ENCODE results near the gene BLOC1S4. TPM values are rescaled to one million over a fixed set of nuclear protein-coding genes. Genes with fewer than 3 reads are reported as not detected.

Gene BLOC1S4
- total RNA-seq, 1 experiment from 2014 or later: 10.7 TPM

DNA sequence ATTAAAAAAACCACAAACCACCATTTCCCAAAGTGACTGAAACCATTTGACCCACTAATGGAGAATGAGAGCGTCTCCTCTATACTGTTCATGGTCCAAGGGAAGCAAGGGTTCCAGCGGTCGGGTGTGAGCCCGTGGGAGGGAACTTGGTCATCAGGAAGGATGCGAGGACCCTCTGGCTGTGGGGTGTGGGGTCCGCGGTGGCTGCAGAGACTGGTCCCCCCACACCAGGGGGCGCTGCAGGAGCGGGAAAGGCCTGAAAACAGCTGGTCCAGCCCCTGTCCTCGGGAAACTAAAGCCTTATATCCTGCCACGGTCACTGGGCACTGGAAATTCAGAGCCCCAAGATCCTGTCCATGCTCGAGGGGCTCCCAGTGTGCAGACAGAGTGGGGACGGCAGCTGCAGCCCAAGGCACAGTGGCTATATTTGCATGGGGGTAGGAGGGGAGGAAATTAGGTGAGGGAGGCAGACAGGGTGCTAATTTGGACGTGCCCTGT is 4.3 kb downstream of the BLOC1S4 start:
- ChIA-PET CTCF (interaction anchor here (0.7 to 1.9 kb wide), 4 partner anchors 8 to 154 kb away, joined by 3 to 8 read pairs (median 3); no protein-coding TSS in a partner anchor), POLR2A (no interaction called here)
- H3K36me3 ChIP-seq (ENCODE audit: control insufficient read depth, insufficient read depth, low read length): no peaks in the 10 kb centered on the region

DNA sequence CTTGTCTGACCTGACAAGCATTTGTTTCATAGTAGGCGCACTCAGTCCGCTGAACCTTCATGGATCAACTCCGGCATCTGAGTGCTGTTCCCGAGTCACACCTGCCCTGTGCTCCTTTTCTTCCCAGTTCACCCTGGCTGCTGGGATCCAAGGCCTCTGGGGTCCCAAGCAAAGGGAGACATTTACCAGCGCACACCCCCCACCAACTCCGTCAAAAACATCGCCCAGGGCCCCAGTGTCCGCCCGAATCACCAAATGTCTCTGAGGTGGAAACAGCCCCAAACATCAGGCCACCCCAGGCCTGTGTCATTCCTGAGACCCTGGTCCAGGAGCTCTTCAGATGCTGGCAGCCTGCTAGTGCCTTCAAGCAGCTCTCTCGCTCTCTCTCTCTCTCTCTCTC is 5.1 kb downstream of the BLOC1S4 start:
- CTCF ChIA-PET: interaction anchor here (1.9 kb wide), 1 partner anchor 153 kb away, joined by 8 read pairs; no protein-coding TSS in a partner anchor
- Histone ChIP-seq H3K4me3 (ENCODE audit: low read depth in 2 of 2, low read length in 2 of 2) (no peak overlapping the region), H3K9me3 (ENCODE audit: control insufficient read depth, insufficient read depth, low read depth, low read length) (no peaks in the 10 kb centered on the region), H3K27me3 (ENCODE audit: control insufficient read depth, insufficient read depth, low read length) (no peaks in the 10 kb centered on the region), H3K27ac (ENCODE audit: low read length) (no peak overlapping the region), H3K4me1 (ENCODE audit: control insufficient read depth, insufficient read depth, low read length) (peaks cover 8% of the 10 kb centered on the region; the same call in 1 of the 2 replicates), H3K36me3 (ENCODE audit: control insufficient read depth, insufficient read depth, low read length) (no peaks in the 10 kb centered on the region)
- in situ Hi-C loops (cut with HindIII; ENCODE audit: low pct_unique_long_range_greater_than_20kb, low sequenced_read_pairs) (no loop called here), intact Hi-C loops (cut with micrococcal nuclease; ENCODE audit: unreplicated experiment) (no loop called here)
- no TSS peak for BruUV-seq (replicated peaks)
- POLR2A ChIA-PET: no interaction called here
- DNase-seq (ENCODE audit: low read depth, low spot score): no peak
- ATAC-seq: no peak
- TF ChIP-seq, protein P1, sequence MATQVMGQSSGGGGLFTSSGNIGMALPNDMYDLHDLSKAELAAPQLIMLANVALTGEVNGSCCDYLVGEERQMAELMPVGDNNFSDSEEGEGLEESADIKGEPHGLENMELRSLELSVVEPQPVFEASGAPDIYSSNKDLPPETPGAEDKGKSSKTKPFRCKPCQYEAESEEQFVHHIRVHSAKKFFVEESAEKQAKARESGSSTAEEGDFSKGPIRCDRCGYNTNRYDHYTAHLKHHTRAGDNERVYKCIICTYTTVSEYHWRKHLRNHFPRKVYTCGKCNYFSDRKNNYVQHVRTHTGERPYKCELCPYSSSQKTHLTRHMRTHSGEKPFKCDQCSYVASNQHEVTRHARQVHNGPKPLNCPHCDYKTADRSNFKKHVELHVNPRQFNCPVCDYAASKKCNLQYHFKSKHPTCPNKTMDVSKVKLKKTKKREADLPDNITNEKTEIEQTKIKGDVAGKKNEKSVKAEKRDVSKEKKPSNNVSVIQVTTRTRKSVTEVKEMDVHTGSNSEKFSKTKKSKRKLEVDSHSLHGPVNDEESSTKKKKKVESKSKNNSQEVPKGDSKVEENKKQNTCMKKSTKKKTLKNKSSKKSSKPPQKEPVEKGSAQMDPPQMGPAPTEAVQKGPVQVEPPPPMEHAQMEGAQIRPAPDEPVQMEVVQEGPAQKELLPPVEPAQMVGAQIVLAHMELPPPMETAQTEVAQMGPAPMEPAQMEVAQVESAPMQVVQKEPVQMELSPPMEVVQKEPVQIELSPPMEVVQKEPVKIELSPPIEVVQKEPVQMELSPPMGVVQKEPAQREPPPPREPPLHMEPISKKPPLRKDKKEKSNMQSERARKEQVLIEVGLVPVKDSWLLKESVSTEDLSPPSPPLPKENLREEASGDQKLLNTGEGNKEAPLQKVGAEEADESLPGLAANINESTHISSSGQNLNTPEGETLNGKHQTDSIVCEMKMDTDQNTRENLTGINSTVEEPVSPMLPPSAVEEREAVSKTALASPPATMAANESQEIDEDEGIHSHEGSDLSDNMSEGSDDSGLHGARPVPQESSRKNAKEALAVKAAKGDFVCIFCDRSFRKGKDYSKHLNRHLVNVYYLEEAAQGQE (IDR thresholded peaks at IDR 0.05; ENCODE audit: insufficient read depth in 1 of 2, low read depth in 2 of 2, low read length in 1 of 2): no peak
- TF ChIP-seq TCF7L2 (IDR thresholded peaks at IDR 0.05; ENCODE audit: low read depth, low read length): no peak
- TF ChIP-seq, protein P2, sequence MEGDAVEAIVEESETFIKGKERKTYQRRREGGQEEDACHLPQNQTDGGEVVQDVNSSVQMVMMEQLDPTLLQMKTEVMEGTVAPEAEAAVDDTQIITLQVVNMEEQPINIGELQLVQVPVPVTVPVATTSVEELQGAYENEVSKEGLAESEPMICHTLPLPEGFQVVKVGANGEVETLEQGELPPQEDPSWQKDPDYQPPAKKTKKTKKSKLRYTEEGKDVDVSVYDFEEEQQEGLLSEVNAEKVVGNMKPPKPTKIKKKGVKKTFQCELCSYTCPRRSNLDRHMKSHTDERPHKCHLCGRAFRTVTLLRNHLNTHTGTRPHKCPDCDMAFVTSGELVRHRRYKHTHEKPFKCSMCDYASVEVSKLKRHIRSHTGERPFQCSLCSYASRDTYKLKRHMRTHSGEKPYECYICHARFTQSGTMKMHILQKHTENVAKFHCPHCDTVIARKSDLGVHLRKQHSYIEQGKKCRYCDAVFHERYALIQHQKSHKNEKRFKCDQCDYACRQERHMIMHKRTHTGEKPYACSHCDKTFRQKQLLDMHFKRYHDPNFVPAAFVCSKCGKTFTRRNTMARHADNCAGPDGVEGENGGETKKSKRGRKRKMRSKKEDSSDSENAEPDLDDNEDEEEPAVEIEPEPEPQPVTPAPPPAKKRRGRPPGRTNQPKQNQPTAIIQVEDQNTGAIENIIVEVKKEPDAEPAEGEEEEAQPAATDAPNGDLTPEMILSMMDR (IDR thresholded peaks at IDR 0.05): no peak
- no peak for TF ChIP-seq SIN3A (IDR thresholded peaks at IDR 0.05; ENCODE audit: borderline replicate concordance, insufficient read depth, low read depth, low read length)
- no peak for TF ChIP-seq POLR2AphosphoS5 (IDR thresholded peaks at IDR 0.05; ENCODE audit: low read depth, low read length)

More for the DNA sequence above, 4.3 kb downstream of the BLOC1S4 start:
- ATAC-seq: peak; percentile 71
- 0 out of 4 replicates have a peak overlapping the region, but pooled peaks of 1 of the 2 experiments have one; percentile 24 for H3K4me3 ChIP-seq (ENCODE audit: low read depth in 2 of 2, low read length in 2 of 2)
- H3K27ac ChIP-seq (ENCODE audit: low read length): no peak overlapping the region
- DNase-seq (ENCODE audit: low read depth, low spot score): no peak
- in situ Hi-C loops (cut with HindIII; ENCODE audit: low pct_unique_long_range_greater_than_20kb, low sequenced_read_pairs) (no loop called here), intact Hi-C loops (cut with micrococcal nuclease; ENCODE audit: unreplicated experiment) (no loop called here)
- H3K4me1 ChIP-seq (ENCODE audit: control insufficient read depth, insufficient read depth, low read length): peaks cover 11% of the 10 kb centered on the region
- TF ChIP-seq, protein P2 (IDR thresholded peaks at IDR 0.05): peak; percentile 89
- TF ChIP-seq, protein P1 (IDR thresholded peaks at IDR 0.05; ENCODE audit: insufficient read depth in 1 of 2, low read depth in 2 of 2, low read length in 1 of 2): no peak
- TF ChIP-seq POLR2AphosphoS5 (IDR thresholded peaks at IDR 0.05; ENCODE audit: low read depth, low read length) (no peak), SIN3A (IDR thresholded peaks at IDR 0.05; ENCODE audit: borderline replicate concordance, insufficient read depth, low read depth, low read length) (no peak), TCF7L2 (IDR thresholded peaks at IDR 0.05; ENCODE audit: low read depth, low read length) (no peak)
- H3K27me3 ChIP-seq (ENCODE audit: control insufficient read depth, insufficient read depth, low read length): no peaks in the 10 kb centered on the region
- H3K9me3 ChIP-seq (ENCODE audit: control insufficient read depth, insufficient read depth, low read depth, low read length): no peaks in the 10 kb centered on the region
- BruUV-seq (replicated peaks): no TSS peak

Data from Panc1 (cell line).